Limb (tissue), 2 donors: Measurements from ENCODE around the gene ACACA.

Source experiments
- DNase-seq, 2 donors: peaks; one replicate each; pipeline ENCODE4 v3.0.0-alpha.2; 2016; ENCODE audit errors: extremely low spot score in 2 of 2

ACACA gene

GRCh38 chr17:37292429-37293139 lies 114.1 kb downstream of the ACACA start:
- DNase-seq, result no peak

GRCh38 chr17:37291351-37291750 lies 115.3 kb downstream of the ACACA start:
- DNase-seq, result no peak

- DNase-seq, result no peak
These were observed 120.2 kb downstream of the ACACA start for GRCh38 chr17:37286430-37286829.

GRCh38 chr17:37284191-37284590 lies 122.4 kb downstream of the ACACA start:
- DNase-seq, result no peak

- DNase-seq, result no peak
These were observed 123.1 kb downstream of the ACACA start for GRCh38 chr17:37283414-37283961.

- DNase-seq, result no peak
These were observed 125.8 kb downstream of the ACACA start for GRCh38 chr17:37280841-37281240.

- DNase-seq, result no peak
These were observed 128.3 kb downstream of the ACACA start for GRCh38 chr17:37278247-37278894.

GRCh38 chr17:37276475-37276874 lies 130.2 kb downstream of the ACACA start:
- no peak for DNase-seq

- DNase-seq, result no peak
These were observed 132.2 kb downstream of the ACACA start for GRCh38 chr17:37274461-37274860.

- DNase-seq, result no peak
These were observed 133.1 kb downstream of the ACACA start for GRCh38 chr17:37273409-37274051.

GRCh38 chr17:37265446-37266173 lies 141.0 kb downstream of the ACACA start:
- no peak for DNase-seq

- no peak for DNase-seq
These were observed 145.3 kb downstream of the ACACA start for GRCh38 chr17:37261286-37261685.

GRCh38 chr17:37259030-37259735 lies 147.5 kb downstream of the ACACA start:
- DNase-seq, result no peak

- DNase-seq, result no peak
These were observed 150.0 kb downstream of the ACACA start for GRCh38 chr17:37256627-37257026.

- no peak for DNase-seq
These were observed 151.2 kb downstream of the ACACA start for GRCh38 chr17:37255432-37255831.

GRCh38 chr17:37247825-37248224 lies 158.8 kb downstream of the ACACA start:
- DNase-seq, result no peak

- DNase-seq, result no peak
These were observed 160.6 kb downstream of the ACACA start for GRCh38 chr17:37246085-37246484.

- no peak for DNase-seq
These were observed 166.3 kb downstream of the ACACA start for GRCh38 chr17:37240381-37240780.

GRCh38 chr17:37239690-37240334 lies 166.8 kb downstream of the ACACA start:
- peak in 1 of 2 donors; percentile 17 for DNase-seq

GRCh38 chr17:37234106-37234505 lies 172.5 kb downstream of the ACACA start:
- DNase-seq, result no peak

- no peak for DNase-seq
These were observed 173.6 kb downstream of the ACACA start for GRCh38 chr17:37233036-37233435.
